C4-2B (cell line): Measurements from ENCODE around the gene HDAC4.

ENCODE experiments used
- H3K27ac ChIP-seq: fragments of 450-650 bp; 2 replicates; pipeline ENCODE4 v1.5.1; 2017
- CTCF ChIP-seq: fragments of 450-650 bp; conservative IDR thresholded peaks from 2 replicates; pipeline ENCODE4 v1.5.1; 2017; ENCODE audit warnings: mild to moderate bottlenecking
- ZFX ChIP-seq: fragments of 450-650 bp; IDR thresholded peaks from 2 replicates; pipeline ENCODE4 v1.6.1; 2017

Gene HDAC4

GRCh38 chr2:239209783-239210182 lies 191.0 kb downstream of the HDAC4 start:
- TF ChIP-seq CTCF = no peak
- TF ChIP-seq ZFX = no peak
- H3K27ac ChIP-seq = no peak overlapping the region

GRCh38 chr2:239208465-239209180 lies 192.2 kb downstream of the HDAC4 start:
- H3K27ac ChIP-seq = peak overlapping the region; percentile 49
- no peak for TF ChIP-seq CTCF
- no peak for TF ChIP-seq ZFX

- TF ChIP-seq ZFX = no peak
- H3K27ac ChIP-seq = no peak overlapping the region
Measured at GRCh38 chr2:239206851-239207250, 194.0 kb downstream of the HDAC4 start.

- TF ChIP-seq ZFX (no peak), CTCF (no peak)
- no peak overlapping the region for H3K27ac ChIP-seq
Measured at GRCh38 chr2:239206042-239206441, 194.8 kb downstream of the HDAC4 start.

GRCh38 chr2:239204876-239205468 lies 195.8 kb downstream of the HDAC4 start:
- TF ChIP-seq CTCF (no peak), ZFX (no peak)
- no peak overlapping the region for H3K27ac ChIP-seq

GRCh38 chr2:239204136-239204875 lies 196.5 kb downstream of the HDAC4 start:
- no peak overlapping the region for H3K27ac ChIP-seq
- no peak for TF ChIP-seq CTCF

- no peak for TF ChIP-seq CTCF
- no peak for TF ChIP-seq ZFX
- no peak overlapping the region for H3K27ac ChIP-seq
Measured at GRCh38 chr2:239203443-239204135, 197.2 kb downstream of the HDAC4 start.
